Measurements from ENCODE around the gene PISD.
"Not testable (repeated sequence)": the region's sequence is repeated elsewhere in the genome, so short reads cannot be mapped to it uniquely, and the experiment has no call there.

The PISD gene

GRCh38 chr22:31607696-31608095, 54.3 kb downstream of the PISD start:
- no peaks in the 10 kb centered on the region for H3K4me1 Mint-ChIP-seq
- H3K27ac Mint-ChIP-seq (ENCODE audit: low read depth) = peak overlapping the region; percentile 16

GRCh38 chr22:31605851-31606585, 56.0 kb downstream of the PISD start:
- Mint-ChIP-seq H3K27ac (ENCODE audit: low read depth) (no peak overlapping the region), H3K4me1 (no peaks in the 10 kb centered on the region), H3K9me3 (no peaks in the 10 kb centered on the region), H3K4me3 (no peak overlapping the region), H3K36me3 (ENCODE audit: insufficient read depth) (peaks cover 34% of the 10 kb centered on the region), H3K27me3 (no peaks in the 10 kb centered on the region)
- DNase-seq (ENCODE audit: low spot score in 2 of 2) = no peak
- no peak for ATAC-seq (replicated peaks; ENCODE audit: extremely low read depth, poor library complexity, severe bottlenecking)

More at GRCh38 chr22:31607696-31608095, 54.3 kb downstream of the PISD start:
- ATAC-seq (replicated peaks; ENCODE audit: extremely low read depth, poor library complexity, severe bottlenecking) (no peak), DNase-seq (ENCODE audit: low spot score in 2 of 2) (no peak)
- Mint-ChIP-seq H3K27me3 (no peaks in the 10 kb centered on the region), H3K4me3 (no peak overlapping the region), H3K9me3 (no peaks in the 10 kb centered on the region), H3K36me3 (ENCODE audit: insufficient read depth) (peaks cover 29% of the 10 kb centered on the region)

- no peak for DNase-seq (ENCODE audit: low spot score in 2 of 2)
- ATAC-seq (replicated peaks; ENCODE audit: extremely low read depth, poor library complexity, severe bottlenecking) = no peak
- no peaks in the 10 kb centered on the region for H3K27me3 Mint-ChIP-seq
- no peaks in the 10 kb centered on the region for H3K9me3 Mint-ChIP-seq
- peaks cover 36% of the 10 kb centered on the region for H3K36me3 Mint-ChIP-seq (ENCODE audit: insufficient read depth)
- no peak overlapping the region for H3K4me3 Mint-ChIP-seq
- peak overlapping the region; percentile 56 for H3K27ac Mint-ChIP-seq (ENCODE audit: low read depth)
- no peaks in the 10 kb centered on the region for H3K4me1 Mint-ChIP-seq
Observed at GRCh38 chr22:31604746-31605705, 57.0 kb downstream of the PISD start.

- DNase-seq (ENCODE audit: low spot score in 2 of 2) (no peak), ATAC-seq (replicated peaks; ENCODE audit: extremely low read depth, poor library complexity, severe bottlenecking) (no peak)
- Mint-ChIP-seq H3K4me3 (no peak overlapping the region), H3K4me1 (no peaks in the 10 kb centered on the region), H3K27me3 (no peaks in the 10 kb centered on the region), H3K9me3 (no peaks in the 10 kb centered on the region), H3K36me3 (ENCODE audit: insufficient read depth) (peaks cover 36% of the 10 kb centered on the region), H3K27ac (ENCODE audit: low read depth) (no peak overlapping the region)
Observed at GRCh38 chr22:31604137-31604705, 57.8 kb downstream of the PISD start.

GRCh38 chr22:31603574-31603973, 58.4 kb downstream of the PISD start:
- DNase-seq (ENCODE audit: low spot score in 2 of 2) (no peak), ATAC-seq (replicated peaks; ENCODE audit: extremely low read depth, poor library complexity, severe bottlenecking) (no peak)
- H3K9me3 Mint-ChIP-seq = no peaks in the 10 kb centered on the region
- H3K27ac Mint-ChIP-seq (ENCODE audit: low read depth) = no peak overlapping the region
- H3K4me1 Mint-ChIP-seq = no peaks in the 10 kb centered on the region
- H3K36me3 Mint-ChIP-seq (ENCODE audit: insufficient read depth) = peaks cover 37% of the 10 kb centered on the region
- no peaks in the 10 kb centered on the region for H3K27me3 Mint-ChIP-seq
- no peak overlapping the region for H3K4me3 Mint-ChIP-seq

- H3K27ac Mint-ChIP-seq (ENCODE audit: low read depth) = no peak overlapping the region
Observed at GRCh38 chr22:31603081-31603525, 58.9 kb downstream of the PISD start.

GRCh38 chr22:31602259-31602952, 59.6 kb downstream of the PISD start:
- no peak overlapping the region for H3K27ac Mint-ChIP-seq (ENCODE audit: low read depth)
- no peaks in the 10 kb centered on the region for H3K27me3 Mint-ChIP-seq
- H3K4me3 Mint-ChIP-seq = no peak overlapping the region
- DNase-seq (ENCODE audit: low spot score in 2 of 2) = no peak
- no peaks in the 10 kb centered on the region for H3K9me3 Mint-ChIP-seq
- peaks cover 36% of the 10 kb centered on the region for H3K36me3 Mint-ChIP-seq (ENCODE audit: insufficient read depth)
- no peaks in the 10 kb centered on the region for H3K4me1 Mint-ChIP-seq
- no peak for ATAC-seq (replicated peaks; ENCODE audit: extremely low read depth, poor library complexity, severe bottlenecking)

More at GRCh38 chr22:31603081-31603525, 58.9 kb downstream of the PISD start:
- H3K36me3 Mint-ChIP-seq (ENCODE audit: insufficient read depth) = peaks cover 38% of the 10 kb centered on the region
- H3K9me3 Mint-ChIP-seq = no peaks in the 10 kb centered on the region
- no peak overlapping the region for H3K4me3 Mint-ChIP-seq
- DNase-seq (ENCODE audit: low spot score in 2 of 2) (no peak), ATAC-seq (replicated peaks; ENCODE audit: extremely low read depth, poor library complexity, severe bottlenecking) (no peak)
- H3K27me3 Mint-ChIP-seq = no peaks in the 10 kb centered on the region
- no peaks in the 10 kb centered on the region for H3K4me1 Mint-ChIP-seq

- DNase-seq (ENCODE audit: low spot score in 2 of 2) = no peak
- Mint-ChIP-seq H3K9me3 (no peaks in the 10 kb centered on the region), H3K4me3 (no peak overlapping the region), H3K4me1 (no peaks in the 10 kb centered on the region), H3K36me3 (ENCODE audit: insufficient read depth) (peaks cover 19% of the 10 kb centered on the region), H3K27ac (ENCODE audit: low read depth) (no peak overlapping the region), H3K27me3 (no peaks in the 10 kb centered on the region)
- no peak for ATAC-seq (replicated peaks; ENCODE audit: extremely low read depth, poor library complexity, severe bottlenecking)
Observed at GRCh38 chr22:31595271-31595670, 66.7 kb downstream of the PISD start.

- not testable (repeated sequence) for DNase-seq (ENCODE audit: low spot score in 2 of 2); H3K9me3 Mint-ChIP-seq; H3K27me3 Mint-ChIP-seq; ATAC-seq (replicated peaks; ENCODE audit: extremely low read depth, poor library complexity, severe bottlenecking); H3K4me3 Mint-ChIP-seq; H3K27ac Mint-ChIP-seq (ENCODE audit: low read depth)
- H3K4me1 Mint-ChIP-seq = peaks cover 10% of the 10 kb centered on the region
- H3K36me3 Mint-ChIP-seq (ENCODE audit: insufficient read depth) = peaks cover 41% of the 10 kb centered on the region
Observed at GRCh38 chr22:31590161-31590560, 71.9 kb downstream of the PISD start.

GRCh38 chr22:31588970-31589675, 72.9 kb downstream of the PISD start:
- Mint-ChIP-seq H3K4me3 (no peak overlapping the region), H3K9me3 (no peaks in the 10 kb centered on the region), H3K4me1 (peaks cover 19% of the 10 kb centered on the region), H3K36me3 (ENCODE audit: insufficient read depth) (peaks cover 45% of the 10 kb centered on the region), H3K27ac (ENCODE audit: low read depth) (no peak overlapping the region), H3K27me3 (no peaks in the 10 kb centered on the region)
- DNase-seq (ENCODE audit: low spot score in 2 of 2) (no peak), ATAC-seq (replicated peaks; ENCODE audit: extremely low read depth, poor library complexity, severe bottlenecking) (no peak)

GRCh38 chr22:31586137-31586920, 75.7 kb downstream of the PISD start:
- no peak overlapping the region for H3K4me3 Mint-ChIP-seq
- DNase-seq (ENCODE audit: low spot score in 2 of 2) = no peak

More at GRCh38 chr22:31586137-31586920, 75.7 kb downstream of the PISD start:
- Mint-ChIP-seq H3K36me3 (ENCODE audit: insufficient read depth) (peaks cover 55% of the 10 kb centered on the region), H3K4me1 (peaks cover 32% of the 10 kb centered on the region), H3K27ac (ENCODE audit: low read depth) (peak overlapping the region; percentile 36), H3K27me3 (no peaks in the 10 kb centered on the region), H3K9me3 (no peaks in the 10 kb centered on the region)
- no peak for ATAC-seq (replicated peaks; ENCODE audit: extremely low read depth, poor library complexity, severe bottlenecking)
